COLO668 (cell line): ENCODE measurements around the gene ADAP1.
A peak's percentile ranks its signal among the peaks of the same experiment; 100 is the strongest.

Experiments used
- DNase-seq: peaks from one replicate; lab custom pipeline; 2025; ENCODE audit not compliant: unreplicated experiment; lab: John Stamatoyannopoulos, UW

The ADAP1 gene

DNA sequence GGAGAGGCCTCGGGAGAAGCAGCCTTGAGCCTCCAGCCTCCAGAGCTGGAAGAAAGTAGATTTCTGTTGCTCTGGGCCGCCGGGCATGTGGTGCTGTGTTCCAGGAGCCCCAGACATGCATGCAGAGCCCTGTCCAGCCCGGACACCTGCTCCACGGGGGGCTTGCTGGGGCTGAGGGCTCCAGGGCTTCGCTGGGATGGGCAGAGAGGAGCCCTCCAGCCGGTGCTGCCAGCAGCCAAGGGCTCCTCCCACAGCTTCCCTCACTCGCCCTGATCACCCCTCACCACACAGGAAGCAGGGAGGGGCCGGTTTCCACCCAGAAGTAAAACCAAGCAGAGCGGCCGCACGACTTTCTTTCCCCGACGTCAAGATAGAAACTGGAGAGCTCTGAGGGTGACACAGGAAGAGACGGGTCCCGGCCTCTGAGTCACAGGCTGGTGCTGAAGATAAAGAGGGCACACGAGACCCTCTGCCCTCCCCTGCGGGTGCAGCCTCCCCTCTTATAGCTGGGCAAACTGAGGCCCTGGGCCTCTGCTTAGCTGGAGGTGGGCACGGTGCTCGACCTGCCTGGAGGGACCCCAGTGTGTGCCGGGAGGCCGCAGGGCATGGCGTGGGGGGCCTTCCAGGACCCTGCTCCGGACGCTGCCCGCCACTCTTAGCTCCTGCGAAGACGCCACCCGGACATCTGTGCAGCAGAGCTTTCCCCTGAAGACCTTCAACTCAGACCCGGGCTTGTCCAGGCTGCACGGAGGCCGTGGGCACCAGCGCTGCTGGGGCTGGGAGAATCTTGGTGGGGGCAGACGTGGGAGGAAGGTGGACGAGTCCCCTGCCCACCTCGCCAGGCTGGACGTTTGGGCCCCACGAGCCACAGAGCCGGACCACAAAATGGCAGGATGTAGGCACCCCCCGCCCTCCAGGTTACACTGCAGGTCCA lies 31.1 kb downstream of the ADAP1 start:
- DNase-seq, result no peak

DNA sequence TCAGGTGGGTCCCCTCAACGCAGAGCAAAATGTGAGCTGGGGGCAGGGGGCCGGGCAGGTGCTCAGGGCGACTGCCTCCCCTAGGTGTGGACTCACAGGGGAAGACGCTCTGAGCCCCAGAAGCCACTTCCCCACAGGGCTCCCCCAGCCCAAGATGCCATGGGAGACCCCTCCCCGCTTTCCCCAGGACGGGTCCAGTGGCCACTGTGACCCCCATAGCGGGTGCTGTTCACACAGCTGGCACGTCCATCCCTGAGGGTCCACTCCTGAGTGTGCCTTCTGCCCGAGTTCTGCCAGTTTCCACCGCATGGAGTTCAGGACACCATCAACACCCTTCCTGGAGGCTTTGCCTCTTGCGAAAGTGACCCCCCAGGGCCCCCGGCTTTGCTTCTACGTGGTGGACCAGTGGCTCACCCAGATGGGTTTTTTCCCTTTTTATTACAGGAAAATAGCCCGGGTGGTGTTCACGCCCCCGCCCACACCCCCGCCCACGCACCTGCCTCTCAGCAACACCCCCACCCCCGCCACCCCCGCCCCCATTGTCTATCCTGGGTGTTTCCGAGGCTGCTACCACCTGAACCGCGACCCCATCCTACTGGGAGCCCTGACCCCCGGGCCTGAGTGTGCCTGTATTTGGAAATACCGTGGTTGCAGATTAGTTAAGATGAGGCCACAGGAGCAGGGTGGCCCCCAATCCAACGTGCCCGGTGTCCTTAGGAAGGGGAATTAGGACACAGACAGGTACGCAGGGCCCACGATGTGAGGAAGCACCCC lies 32.0 kb downstream of the ADAP1 start:
- DNase-seq, result no peak

DNA sequence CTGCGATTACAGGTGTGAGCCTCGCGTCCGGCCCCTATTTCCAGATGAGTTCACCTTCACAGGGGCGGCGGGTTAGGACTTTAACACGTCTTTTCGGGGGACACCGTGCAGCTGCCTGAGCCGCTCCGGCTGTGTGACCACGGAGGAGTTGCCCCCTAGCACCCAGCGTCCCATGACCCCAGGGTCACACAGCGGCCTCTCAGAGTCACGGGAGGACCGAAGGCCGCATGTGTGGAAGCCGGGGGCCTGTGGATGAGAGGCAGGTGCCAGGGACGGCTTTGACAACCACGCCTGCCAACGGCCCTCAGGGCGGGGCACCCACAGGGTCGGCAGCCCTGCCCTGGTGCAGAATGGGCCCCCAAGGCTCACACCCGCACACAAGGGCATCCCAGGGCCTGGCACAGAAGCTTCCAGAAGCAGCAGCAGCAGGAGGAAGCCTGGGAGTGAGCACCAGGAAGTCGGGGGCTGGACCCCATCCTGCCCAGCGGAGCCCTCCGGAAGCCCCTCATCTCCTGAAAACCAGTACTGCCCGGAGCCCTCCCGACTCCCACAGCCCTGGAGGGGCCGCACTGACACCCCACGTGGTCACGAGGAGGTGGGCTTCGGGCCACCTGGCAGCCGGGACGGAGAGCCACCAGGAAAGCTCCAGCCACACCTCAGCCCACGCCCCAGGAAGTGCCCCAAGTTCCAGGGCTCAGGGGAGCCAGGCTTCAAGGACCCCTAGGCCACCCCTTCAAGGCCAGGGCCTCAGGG lies 32.7 kb downstream of the ADAP1 start:
- DNase-seq, result no peak

DNA sequence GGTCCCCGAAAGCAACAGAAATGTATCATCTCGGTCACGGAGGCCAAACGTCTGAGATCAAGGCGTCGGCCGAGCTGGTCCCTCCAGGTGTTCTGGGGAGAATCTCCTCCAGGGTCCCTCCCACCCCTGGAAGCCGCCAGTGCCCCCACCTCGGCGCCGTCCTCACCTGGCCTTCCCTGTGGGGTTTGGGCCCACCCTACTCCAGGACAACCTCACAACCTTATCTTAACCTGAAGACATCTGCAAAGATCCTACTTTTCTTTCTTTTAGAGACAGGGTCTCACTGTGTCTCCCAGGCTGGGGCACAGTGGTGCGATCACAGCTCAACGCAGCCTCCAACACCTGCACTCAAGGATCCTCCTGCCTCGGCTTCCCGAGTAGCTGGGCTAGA lies 33.4 kb downstream of the ADAP1 start:
- DNase-seq, result no peak

DNA sequence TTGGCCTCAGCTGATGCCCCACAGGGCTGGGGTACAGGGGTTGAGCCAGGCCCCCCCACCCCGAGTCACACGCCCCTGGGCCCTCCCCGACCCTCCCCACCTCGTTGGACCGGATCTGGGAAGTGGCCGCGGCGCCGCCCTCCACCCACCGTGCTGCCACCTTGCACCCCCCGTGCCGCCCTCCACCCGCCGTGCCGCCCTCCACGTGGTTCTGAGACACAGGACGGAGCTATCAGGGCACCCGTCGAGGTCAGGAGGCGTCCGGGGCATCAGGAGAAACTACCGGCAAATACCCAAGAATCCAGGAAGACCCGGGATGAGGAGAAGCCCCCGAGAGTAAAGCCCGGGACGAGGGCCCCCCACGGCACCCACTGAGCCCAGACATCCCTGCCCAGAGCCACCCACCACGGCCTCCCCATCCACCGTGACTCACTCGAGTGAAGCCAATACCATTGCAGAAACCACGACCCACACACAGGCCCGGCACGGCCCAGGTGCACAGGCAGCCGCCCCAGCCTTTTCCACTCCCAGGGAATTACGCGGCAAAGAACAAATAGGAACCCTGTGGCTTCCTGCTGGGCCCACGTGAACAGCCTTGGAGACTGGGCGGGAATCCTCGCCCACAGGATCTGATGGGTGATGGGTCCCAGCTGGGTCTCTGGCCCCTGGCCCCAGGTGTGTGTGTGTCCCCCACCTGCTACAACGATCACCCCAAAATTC lies 34.0 kb downstream of the ADAP1 start:
- peak; percentile 49 for DNase-seq

DNA sequence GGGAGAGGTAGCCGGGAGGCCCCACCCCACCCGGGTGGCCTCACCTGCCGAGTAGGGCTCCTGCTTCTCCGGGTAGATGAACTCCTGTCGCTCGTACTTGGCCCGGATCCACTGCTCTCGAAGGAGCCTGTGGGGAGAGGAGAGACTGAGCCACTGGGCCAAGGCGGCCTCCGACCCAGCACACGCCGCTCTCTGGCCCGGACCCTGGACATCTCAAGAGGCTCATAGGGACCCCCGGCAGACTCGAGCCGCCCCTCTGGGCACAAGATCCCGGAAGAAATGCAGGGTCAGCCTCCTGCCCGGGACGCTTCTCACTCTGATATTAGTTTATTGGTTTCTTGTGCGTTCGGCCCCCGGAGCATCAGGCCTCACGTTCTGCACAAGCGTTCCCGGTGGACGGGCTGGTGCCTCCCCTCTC lies 34.5 kb downstream of the ADAP1 start:
- DNase-seq, result no peak

DNA sequence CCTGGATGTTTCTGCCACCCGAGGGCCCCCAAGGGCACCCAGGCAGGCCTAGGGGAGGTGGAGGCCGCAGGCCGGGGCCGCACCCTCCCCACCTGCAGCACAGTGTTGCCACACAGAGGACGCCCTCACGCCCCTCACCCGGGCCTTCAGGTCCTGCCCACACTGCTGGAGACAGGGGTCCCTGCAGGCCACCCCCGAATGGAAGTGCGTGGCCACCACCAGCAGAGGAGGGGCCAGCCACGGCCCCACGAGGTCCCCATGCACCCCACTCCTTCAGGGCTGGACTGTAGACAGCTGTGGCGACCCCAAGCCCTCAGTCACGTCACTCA lies 35.4 kb downstream of the ADAP1 start:
- DNase-seq, result no peak

DNA sequence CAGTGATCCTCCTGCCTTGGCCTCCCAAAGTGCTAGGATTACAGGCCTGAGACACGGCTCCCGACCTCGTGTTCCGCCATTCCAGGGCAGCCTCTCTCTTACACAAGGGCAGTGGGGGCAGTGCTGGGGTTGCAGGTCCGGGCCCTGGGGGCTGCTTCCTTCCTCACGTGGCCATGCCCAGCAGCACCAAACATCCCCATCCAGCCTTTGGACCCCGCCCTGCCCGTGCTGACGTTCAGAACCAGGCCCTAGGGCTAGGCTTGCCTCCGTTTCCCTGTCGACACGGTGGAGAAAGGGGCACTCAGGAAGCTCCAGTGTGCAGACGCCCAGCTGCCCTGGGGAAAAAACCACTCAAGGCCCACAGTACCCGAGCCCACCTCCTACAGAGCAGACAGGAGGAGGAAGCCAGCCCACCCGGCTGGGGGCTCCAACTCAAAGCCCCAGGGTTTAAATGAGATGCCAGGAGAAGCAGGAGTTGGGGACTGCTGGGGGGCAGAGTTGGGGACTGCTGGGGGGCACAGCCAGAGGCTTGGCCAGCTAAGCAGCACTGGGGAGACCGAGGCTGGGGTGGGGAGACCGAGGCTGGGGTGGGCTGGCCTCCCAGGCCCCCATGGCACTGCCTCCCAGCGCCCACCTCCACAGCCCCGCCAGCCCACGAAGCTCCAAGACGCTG lies 35.9 kb downstream of the ADAP1 start:
- DNase-seq, result no peak

DNA sequence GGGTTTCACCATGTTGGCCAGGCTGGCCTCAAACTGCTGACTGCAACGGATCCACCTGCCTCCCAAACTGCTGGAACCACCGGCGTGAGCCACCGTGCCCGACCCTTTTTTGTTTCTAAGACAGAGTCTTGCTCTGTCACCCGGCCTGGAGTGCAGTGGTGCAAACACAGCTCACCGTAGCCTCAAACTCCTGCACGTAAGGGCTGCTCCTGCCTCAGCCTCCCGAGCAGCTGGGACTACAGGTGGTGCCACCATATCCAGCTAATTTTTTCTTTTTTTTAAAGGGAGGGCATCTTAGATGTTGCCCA lies 36.4 kb downstream of the ADAP1 start:
- DNase-seq, result no peak

DNA sequence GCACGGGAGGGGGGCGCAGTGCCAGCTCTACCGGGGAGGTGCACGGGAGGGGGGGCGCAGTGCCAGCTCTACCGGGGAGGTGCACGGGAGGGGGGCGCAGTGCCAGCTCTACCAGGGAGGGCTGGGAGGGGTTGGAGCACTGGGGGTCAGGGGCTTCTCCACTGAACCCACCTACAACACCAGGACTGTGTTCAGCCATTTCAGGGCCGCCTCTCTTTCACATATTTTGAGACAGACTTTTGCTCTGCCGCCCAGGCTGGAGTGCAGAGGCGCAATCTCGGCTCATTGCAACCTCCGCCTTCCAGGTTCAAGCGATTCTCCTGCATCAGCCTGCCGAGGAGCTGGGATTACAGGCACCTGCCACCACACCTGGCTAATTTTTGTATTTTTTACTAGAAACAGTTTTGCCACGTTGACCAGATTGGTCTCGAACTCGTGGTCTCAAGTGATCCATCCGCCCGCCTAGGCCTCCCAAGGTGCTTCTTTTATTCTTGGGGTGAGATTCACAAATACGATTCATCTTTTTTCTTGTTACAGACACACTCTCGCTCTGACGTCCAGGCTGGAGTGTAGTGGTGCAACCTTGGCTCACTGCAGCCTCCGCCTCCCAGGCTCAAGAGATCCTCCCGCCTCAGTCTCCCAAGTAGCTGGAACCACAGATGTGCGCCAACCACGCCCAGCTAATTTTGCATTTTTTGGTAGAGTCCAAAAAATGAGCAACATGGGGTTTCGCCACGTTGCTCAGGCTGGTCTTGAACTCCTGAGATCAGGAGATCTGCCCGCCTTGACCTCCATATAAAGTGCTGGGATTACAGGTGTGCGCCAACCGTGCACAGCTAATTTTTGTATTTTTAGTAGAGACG lies 37.0 kb downstream of the ADAP1 start:
- no peak for DNase-seq

DNA sequence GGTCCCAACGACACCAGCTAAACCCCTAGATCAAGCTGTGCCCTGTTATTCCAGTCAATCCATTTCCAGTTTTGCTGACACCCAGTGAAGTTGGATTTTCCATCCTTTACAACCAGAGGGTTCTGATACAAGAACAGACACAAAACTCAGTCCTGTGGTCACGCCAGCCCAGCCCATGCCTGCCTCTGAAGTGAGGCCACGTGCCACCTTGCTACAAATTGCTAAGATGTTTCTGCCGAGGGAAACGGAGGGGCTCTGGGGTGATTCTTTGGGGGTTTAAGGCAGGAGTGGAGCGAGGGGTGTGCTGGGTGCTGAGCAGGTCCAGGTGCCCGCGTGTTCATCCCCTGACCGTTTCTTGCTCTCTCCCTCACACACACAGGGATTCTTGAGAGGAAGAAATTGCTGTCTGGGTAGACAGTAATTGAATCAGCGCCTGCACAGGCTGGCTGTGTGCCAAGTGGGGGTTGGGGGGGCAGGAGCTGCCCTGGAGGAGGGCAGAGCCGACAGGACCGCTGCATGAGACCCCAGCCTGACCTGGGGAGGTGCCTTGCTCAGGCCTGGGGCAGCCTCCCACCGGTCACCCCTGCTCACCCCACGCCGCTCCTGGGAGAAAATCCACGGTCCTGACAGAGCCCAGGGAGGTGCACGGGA lies 38.1 kb downstream of the ADAP1 start:
- DNase-seq, result no peak

DNA sequence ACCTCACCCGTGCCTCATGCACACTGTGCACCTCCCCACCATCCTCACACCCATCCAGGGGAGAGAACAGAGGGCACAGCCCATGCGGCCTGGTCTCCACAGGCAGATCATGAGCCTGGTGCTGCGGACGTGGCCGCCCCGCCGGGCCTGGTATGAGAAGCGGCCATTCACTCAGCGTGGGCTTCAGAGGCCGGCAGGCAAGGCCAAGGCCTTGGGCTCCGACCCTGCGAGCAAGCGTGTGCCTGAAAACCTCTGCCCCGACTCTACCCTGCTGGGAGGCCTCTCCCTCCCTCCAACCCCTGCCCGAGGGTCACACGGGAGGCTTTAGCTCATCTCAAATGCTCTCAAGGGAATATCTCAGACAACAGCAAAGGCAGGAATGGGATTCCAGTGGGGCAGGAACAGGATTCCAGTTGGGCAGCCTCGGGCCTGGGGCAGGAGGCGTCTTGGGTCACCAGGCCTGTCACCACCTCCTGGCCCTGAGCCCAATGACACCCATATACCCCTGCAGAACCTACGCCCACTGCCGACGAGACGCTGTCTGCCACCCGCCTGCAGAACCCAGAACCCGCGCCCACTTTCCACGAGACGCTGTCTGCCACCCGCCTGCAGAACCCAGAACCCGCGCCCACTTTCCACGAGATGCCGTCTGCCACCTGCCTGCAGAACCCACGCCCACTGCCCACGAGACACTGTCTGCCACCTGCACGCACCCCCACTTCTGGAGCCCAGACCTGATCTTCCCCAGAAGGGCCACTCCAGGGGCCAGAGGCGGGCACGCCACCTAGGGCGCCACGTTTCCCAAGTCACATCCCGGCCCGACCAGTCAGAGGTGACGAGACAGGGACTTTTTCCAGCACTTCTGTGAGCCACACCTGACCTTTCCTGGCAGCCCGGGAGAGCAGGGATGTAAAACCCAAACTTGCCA lies 38.9 kb downstream of the ADAP1 start:
- no peak for DNase-seq

DNA sequence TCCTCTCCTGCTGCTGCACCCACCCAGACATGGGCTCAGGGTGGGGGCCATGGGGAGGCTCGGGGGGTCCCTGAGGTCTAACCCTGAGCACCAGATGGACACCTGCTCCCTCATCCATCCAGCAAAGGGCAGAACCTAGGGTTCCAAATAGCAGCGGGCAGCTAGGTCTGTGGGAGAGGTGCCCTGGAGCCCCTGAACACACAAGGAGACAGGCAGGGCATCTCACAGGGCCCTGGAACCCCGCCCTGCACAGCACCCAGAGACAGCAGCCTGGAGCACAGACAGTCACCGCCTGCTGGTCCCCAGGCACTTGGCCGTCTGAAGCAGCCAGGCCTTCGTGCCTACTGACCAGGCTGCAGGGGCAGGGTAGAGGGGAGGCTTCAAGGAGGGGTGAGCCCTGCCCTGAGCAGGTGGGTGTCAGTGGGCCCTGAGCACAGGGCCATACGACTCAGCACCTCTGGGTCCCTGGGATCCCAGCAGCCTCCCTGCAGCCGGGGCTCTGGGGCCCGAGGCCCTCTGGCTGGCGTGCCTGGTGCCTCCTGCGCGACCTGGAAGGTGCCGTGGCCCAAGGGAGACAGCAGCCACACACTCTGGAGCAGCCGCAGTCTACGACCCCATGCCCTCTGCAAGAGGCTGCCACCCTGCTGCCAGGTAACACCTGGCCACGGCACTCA lies 39.8 kb downstream of the ADAP1 start:
- no peak for DNase-seq

DNA sequence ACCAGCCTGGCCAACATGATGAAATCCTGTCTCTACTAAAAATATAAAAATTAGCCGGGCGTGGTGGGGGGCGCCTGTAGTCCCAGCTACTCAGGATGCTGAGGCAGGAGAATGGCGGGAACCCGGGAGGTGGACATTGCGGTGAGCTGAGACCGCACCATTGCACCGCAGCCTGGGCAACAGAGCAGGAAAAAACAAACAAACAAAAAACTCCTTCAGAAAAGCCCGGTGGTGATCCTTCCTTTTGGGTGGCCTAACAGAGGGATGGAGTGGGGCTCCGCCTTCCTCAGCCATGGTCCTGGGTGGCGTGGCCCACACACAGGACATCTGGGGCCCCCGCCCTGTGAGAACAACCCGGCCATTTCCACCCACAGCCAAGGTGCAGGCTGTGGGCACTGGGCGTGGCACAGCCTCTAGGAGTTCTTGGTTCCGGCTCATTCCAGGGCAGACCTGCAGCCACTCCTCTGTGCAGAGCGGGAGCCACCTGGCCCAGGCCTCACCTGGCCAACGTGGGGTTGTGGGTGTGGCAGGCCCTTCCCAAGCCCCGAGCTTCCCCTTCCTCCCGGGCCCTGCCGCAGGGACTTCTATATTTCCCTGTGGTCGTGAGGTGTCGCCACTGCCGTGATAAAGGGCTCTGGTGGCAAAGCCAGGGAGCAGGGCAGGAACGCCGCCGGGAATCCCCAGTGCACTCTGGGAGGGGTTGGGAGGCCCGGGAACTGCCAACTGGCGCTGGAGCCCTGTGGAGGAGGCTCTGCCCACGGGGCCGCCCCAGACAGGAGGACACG lies 40.6 kb downstream of the ADAP1 start:
- DNase-seq, result peak; percentile 95

DNA sequence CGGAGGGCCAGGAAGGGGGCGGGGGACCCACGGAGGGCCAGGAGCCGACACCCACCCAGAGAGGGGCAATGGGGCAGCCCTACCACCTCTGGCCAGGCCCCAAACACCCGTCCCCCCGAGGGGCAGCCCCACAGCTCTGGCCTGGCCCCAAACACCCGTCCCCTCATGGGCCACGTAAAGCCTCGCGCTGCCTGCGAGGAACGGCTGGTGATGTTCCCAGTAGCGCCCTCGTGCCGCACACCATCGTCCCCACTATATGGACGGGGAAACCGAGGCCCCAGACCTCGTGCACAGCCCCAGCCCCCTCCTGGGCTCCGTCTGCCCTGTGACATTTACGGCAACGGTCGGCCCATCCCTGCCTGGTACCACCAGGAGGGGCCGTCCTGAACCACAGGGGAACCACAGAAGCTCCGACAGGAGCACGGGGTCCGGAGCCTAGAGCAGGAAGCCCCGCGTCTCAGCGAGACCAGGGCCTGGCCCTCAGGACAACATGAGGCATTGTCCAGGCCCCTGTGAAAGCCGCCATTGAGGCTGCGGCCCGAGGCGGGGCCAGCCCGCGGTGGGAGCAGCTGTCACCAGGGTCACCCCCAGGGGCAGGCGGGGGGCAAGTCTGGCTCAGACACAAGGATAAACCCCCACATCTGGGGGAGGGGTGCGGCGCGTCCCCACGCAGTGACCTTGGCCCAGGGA lies 42.5 kb downstream of the ADAP1 start:
- no peak for DNase-seq

DNA sequence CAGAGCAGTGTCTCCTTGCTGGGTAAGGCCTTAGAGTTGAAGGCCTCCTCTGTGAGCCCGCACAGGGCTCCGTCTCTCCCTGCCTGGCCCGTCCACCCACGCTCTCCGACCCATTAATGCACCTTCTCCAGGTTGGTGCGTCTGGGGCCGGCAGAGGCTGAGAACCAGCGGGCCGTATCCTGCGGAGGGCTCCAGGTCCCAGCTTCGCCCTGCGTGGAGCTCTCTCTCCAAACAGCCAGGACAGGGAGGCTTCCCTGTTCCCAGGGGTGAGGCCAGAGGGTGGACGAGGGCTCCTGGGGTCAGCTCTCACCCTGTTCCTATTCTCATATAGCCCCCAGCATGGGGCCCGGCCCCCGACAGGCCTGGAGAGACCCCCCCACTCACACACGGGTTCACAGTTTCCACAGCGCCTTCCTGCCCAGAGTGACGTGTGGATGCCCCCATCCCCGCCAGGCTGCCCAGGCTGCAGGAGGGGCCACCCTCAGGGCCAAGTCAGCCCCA lies 43.5 kb downstream of the ADAP1 start:
- DNase-seq, result no peak
